Fibroblast of lung (primary cell): ENCODE data around the gene ARL4C. TPM values are rescaled to one million over a fixed set of nuclear protein-coding genes. Genes with fewer than 3 reads are reported as not detected.

ENCODE experiments used
- DNase-seq, 2 donors: peaks; one replicate each; pipeline versions ENCODE4 v3.0.0 to v3.0.0-alpha.2; 2010; ENCODE audit warnings: low read depth in 2 of 2
- H2AFZ ChIP-seq: 2 replicates; pipeline ENCODE4 v1.5.1; 2012; ENCODE audit warnings: low read length, control low read depth, inconsistent platforms
- H3K27ac ChIP-seq: 2 replicates; pipeline ENCODE4 v1.5.1; 2011; ENCODE audit warnings: low read length, control low read depth; ENCODE audit not compliant: insufficient read depth
- H3K27me3 ChIP-seq: 2 replicates; pipeline ENCODE4 v1.5.1; 2011; ENCODE audit warnings: mild to moderate bottlenecking, low read length; ENCODE audit not compliant: control insufficient read depth, insufficient read depth
- H3K36me3 ChIP-seq: 2 replicates; pipeline ENCODE4 v1.5.1; 2011; ENCODE audit warnings: low read length; ENCODE audit not compliant: control insufficient read depth, insufficient read depth
- H3K4me1 ChIP-seq: 2 replicates; pipeline ENCODE4 v1.5.1; 2011; ENCODE audit warnings: low read length; ENCODE audit not compliant: control insufficient read depth, insufficient read depth; ENCODE audit errors: extremely low read depth
- H3K4me2 ChIP-seq: 2 replicates; pipeline ENCODE4 v1.5.1; 2011; ENCODE audit warnings: low read length, control low read depth; ENCODE audit not compliant: insufficient read depth; ENCODE audit errors: extremely low read depth
- H3K4me3 ChIP-seq, 4 experiments: fragments of 200-600 bp in 1 of 4; sonication (generic) in 1 of 4; replicated peaks in 1 of 4; 2 replicates each; pipeline ENCODE4 v1.5.1; 2011 to 2016; ENCODE audit warnings: low read length in 4 of 4, low read depth in 3 of 4, mild to moderate bottlenecking in 3 of 4, control low read depth in 2 of 4, inconsistent platforms in 1 of 4, mixed read lengths in 1 of 4; ENCODE audit not compliant: insufficient read depth in 1 of 4; ENCODE audit errors: control extremely low read depth in 1 of 4
- H3K79me2 ChIP-seq: 2 replicates; pipeline ENCODE4 v1.5.1; 2012; ENCODE audit warnings: mild to moderate bottlenecking, low read length, inconsistent platforms; ENCODE audit not compliant: control insufficient read depth, insufficient read depth
- H3K9ac ChIP-seq: 2 replicates; pipeline ENCODE4 v1.5.1; 2011; ENCODE audit warnings: mild to moderate bottlenecking, low read length, control low read depth; ENCODE audit not compliant: insufficient read depth
- H3K9me3 ChIP-seq: 2 replicates; pipeline ENCODE4 v1.5.1; 2012; ENCODE audit warnings: low read depth, low read length; ENCODE audit not compliant: control insufficient read depth, insufficient read depth
- H4K20me1 ChIP-seq: 2 replicates; pipeline ENCODE4 v1.5.1; 2011; ENCODE audit warnings: low read length; ENCODE audit not compliant: control insufficient read depth, insufficient read depth; ENCODE audit errors: extremely low read depth
- EZH2 ChIP-seq: IDR thresholded peaks from 2 replicates; pipeline ENCODE4 v1.5.1; 2012; ENCODE audit warnings: low read length, control low read depth, mild to moderate bottlenecking; ENCODE audit errors: missing control alignments
- polyA plus RNA-seq, 2 donors: library from polyadenylated mRNA; depleted of rRNA in 1 of 2; stranded (reverse) in 1 of 2; unstranded in 1 of 2; fragments of >200 nt; gene quantifications; 2 replicates each; pipeline ENCODE4 v1.2.1, GENCODE V29; 2011 to 2012; ENCODE audit warnings: missing spikeins in 1 of 2
- total RNA-seq: library from RNA; depleted of rRNA; stranded (reverse); fragments of >200 nt; gene quantifications from 2 replicates; pipeline ENCODE4 v1.2.1, GENCODE V29; 2014
- TF ChIP-seq, protein P1 (sequence below), 2 donors: IDR thresholded peaks in 1 of 2; conservative IDR thresholded peaks in 1 of 2; 1 replicate in 1 of 2; 2 replicates in 1 of 2; pipeline ENCODE4 v1.5.1; 2011 to 2012; ENCODE audit warnings: low read length in 2 of 2, control low read depth in 1 of 2, inconsistent platforms in 1 of 2, low read depth in 1 of 2, mild to moderate bottlenecking in 1 of 2

The ARL4C gene
- total and polyA plus RNA-seq, 2 donors (not counting 1 experiment from before 2014, with no cell fraction given), result 23.2 to 80.9 TPM

DNA sequence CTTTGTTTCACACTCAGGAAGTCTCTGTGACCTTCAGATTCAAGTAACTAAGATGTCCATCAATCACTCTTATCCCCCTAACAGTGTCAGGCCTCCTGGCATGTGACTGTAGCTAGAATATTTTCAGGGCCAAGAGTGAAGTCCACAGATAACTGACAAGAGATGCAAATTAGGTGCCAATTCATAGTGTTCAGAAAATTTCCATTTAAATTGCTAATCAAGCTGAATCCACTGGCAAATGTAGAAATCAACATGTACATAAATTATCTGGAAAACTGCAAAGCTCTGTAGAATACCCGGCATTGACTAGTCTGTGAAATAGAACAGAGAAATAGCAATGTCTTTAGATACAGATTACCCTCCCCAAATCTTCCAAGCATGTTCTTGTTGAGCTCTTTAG, 38.6 kb upstream of the ARL4C start:
- Histone ChIP-seq H3K4me1 (no peaks in the 10 kb centered on the region), H3K36me3 (no peaks in the 10 kb centered on the region), H4K20me1 (no peaks in the 10 kb centered on the region), H3K9ac (no peak overlapping the region), H3K4me3 (no peak overlapping the region), H3K9me3 (no peaks in the 10 kb centered on the region), H3K4me2 (no peak overlapping the region), H2AFZ (no peak overlapping the region), H3K27me3 (peaks cover 17% of the 10 kb centered on the region), H3K27ac (no peak overlapping the region), H3K79me2 (no peaks in the 10 kb centered on the region)
- DNase-seq, result no peak
- TF ChIP-seq EZH2, result no peak
- TF ChIP-seq, protein P1, sequence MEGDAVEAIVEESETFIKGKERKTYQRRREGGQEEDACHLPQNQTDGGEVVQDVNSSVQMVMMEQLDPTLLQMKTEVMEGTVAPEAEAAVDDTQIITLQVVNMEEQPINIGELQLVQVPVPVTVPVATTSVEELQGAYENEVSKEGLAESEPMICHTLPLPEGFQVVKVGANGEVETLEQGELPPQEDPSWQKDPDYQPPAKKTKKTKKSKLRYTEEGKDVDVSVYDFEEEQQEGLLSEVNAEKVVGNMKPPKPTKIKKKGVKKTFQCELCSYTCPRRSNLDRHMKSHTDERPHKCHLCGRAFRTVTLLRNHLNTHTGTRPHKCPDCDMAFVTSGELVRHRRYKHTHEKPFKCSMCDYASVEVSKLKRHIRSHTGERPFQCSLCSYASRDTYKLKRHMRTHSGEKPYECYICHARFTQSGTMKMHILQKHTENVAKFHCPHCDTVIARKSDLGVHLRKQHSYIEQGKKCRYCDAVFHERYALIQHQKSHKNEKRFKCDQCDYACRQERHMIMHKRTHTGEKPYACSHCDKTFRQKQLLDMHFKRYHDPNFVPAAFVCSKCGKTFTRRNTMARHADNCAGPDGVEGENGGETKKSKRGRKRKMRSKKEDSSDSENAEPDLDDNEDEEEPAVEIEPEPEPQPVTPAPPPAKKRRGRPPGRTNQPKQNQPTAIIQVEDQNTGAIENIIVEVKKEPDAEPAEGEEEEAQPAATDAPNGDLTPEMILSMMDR (conservative IDR thresholded peaks at IDR 0.05 in 1 of 2, IDR thresholded peaks at IDR 0.05 in 1 of 2; ENCODE audit: low read depth in 1 of 2, low read length in 2 of 2), result no peak

DNA sequence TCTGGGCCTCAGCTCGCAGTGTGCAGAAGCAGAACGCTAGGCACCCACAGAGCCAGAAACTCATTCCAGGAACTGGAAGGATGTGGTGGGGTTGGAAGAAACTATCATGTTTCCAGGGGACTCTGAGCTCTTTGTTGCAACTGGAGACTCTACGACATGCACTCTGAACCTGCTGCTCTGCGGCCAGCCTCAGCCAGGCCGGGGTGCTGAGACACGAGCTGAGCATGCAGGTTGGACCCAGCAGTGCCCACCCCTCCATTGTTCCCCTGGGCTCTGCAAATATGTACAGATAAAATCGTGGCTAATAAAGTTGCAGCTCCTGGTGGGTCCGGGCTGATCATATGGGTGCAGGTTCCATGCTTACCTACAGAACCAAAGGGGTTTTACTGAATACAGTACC, 37.6 kb upstream of the ARL4C start:
- Histone ChIP-seq H3K79me2 (no peaks in the 10 kb centered on the region), H4K20me1 (no peaks in the 10 kb centered on the region), H2AFZ (no peak overlapping the region), H3K9ac (no peak overlapping the region), H3K27me3 (peaks cover 17% of the 10 kb centered on the region), H3K27ac (no peak overlapping the region), H3K9me3 (no peaks in the 10 kb centered on the region), H3K4me2 (no peak overlapping the region), H3K4me3 (no peak overlapping the region), H3K4me1 (no peaks in the 10 kb centered on the region), H3K36me3 (no peaks in the 10 kb centered on the region)
- TF ChIP-seq EZH2, result no peak
- DNase-seq, result no peak

DNA sequence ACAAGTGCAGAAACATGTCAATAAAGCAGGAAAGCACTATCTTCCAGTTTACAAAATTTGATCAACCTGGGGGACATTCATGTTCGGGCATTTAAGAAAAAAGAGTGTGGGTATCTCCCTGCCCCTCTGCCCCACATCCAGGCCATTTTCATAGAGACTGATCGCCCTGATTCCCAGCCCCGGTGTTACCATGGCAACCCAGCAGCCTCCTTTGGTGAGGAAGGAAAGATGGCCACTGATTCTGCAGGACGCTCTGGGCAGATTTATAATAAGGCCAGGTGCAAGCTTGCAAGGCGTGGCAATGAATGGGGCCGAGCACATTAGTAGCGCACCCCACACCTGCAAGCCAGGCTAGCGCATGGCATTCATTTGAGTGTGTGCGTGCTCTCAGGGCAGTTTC, 36.7 kb upstream of the ARL4C start:
- H4K20me1 ChIP-seq, result no peaks in the 10 kb centered on the region
- no peak overlapping the region for H3K4me3 ChIP-seq
- H3K9ac ChIP-seq, result no peak overlapping the region
- H3K27me3 ChIP-seq, result peaks cover 19% of the 10 kb centered on the region
- DNase-seq, result no peak
- no peaks in the 10 kb centered on the region for H3K36me3 ChIP-seq
- no peak overlapping the region for H3K4me2 ChIP-seq
- no peaks in the 10 kb centered on the region for H3K4me1 ChIP-seq
- TF ChIP-seq, protein P1 (conservative IDR thresholded peaks at IDR 0.05 in 1 of 2, IDR thresholded peaks at IDR 0.05 in 1 of 2; ENCODE audit: low read depth in 1 of 2, low read length in 2 of 2), result no peak
- no peak for TF ChIP-seq EZH2
- no peaks in the 10 kb centered on the region for H3K9me3 ChIP-seq
- H3K79me2 ChIP-seq, result no peaks in the 10 kb centered on the region
- no peak overlapping the region for H3K27ac ChIP-seq
- no peak overlapping the region for H2AFZ ChIP-seq
